Effector CD4-positive, alpha-beta T cell (primary cell): ENCODE results near the gene ODF2.
"Not testable (repeated sequence)": the region's sequence is repeated elsewhere in the genome, so short reads cannot be mapped to it uniquely, and the experiment has no call there.

ENCODE experiments used
- DNase-seq: peaks from one replicate; pipeline ENCODE4 v3.0.0-alpha.2; 2020
- total RNA-seq: gene quantifications from one replicate; lab custom pipeline; 2026; lab: John Stamatoyannopoulos, UW

The ODF2 gene
- total RNA-seq, result 55.0 reads per million, percentile 70 among the genes with 10 or more reads in this experiment

- DNase-seq, result peak; percentile 99
These were observed at the start of gene ODF2 for GRCh38 chr9:128455849-128456612. ODF2 (plus strand) TSS chr9:128456006; CDS start chr9:128456092, 86 bp downstream.

- no peak for DNase-seq
These were observed 48.9 kb upstream of the ODF2 start for GRCh38 chr9:128406848-128407391.

GRCh38 chr9:128408963-128409431 lies 46.8 kb upstream of the ODF2 start:
- DNase-seq, result no peak

- DNase-seq, result no peak
These were observed 46.4 kb upstream of the ODF2 start for GRCh38 chr9:128409450-128409849.

GRCh38 chr9:128409978-128410377 lies 45.8 kb upstream of the ODF2 start:
- no peak for DNase-seq

- no peak for DNase-seq
These were observed 44.3 kb upstream of the ODF2 start for GRCh38 chr9:128411364-128412119.

GRCh38 chr9:128412120-128412790 lies 43.6 kb upstream of the ODF2 start:
- peak; percentile 30 for DNase-seq

- not testable (repeated sequence) for DNase-seq
These were observed 42.1 kb upstream of the ODF2 start for GRCh38 chr9:128413728-128414127.

- no peak for DNase-seq
These were observed 41.3 kb upstream of the ODF2 start for GRCh38 chr9:128414461-128414860.

- no peak for DNase-seq
These were observed 40.5 kb upstream of the ODF2 start for GRCh38 chr9:128415281-128415680.

- DNase-seq, result no peak
These were observed 39.8 kb upstream of the ODF2 start for GRCh38 chr9:128416014-128416413.

GRCh38 chr9:128416432-128417019 lies 39.3 kb upstream of the ODF2 start:
- no peak for DNase-seq

- no peak for DNase-seq
These were observed 36.5 kb upstream of the ODF2 start for GRCh38 chr9:128419061-128419925.

GRCh38 chr9:128420060-128420650 lies 35.7 kb upstream of the ODF2 start:
- peak; percentile 51 for DNase-seq

GRCh38 chr9:128420651-128421481 lies 34.9 kb upstream of the ODF2 start, which contains the start of gene CERCAM:
CERCAM (plus strand) TSS chr9:128420857; CDS start chr9:128420878, 21 bp downstream.
- peak; percentile 26 for DNase-seq

GRCh38 chr9:128421482-128421996 lies 34.3 kb upstream of the ODF2 start:
- DNase-seq, result no peak

- DNase-seq, result not testable (repeated sequence)
These were observed 33.6 kb upstream of the ODF2 start for GRCh38 chr9:128422022-128422782.

GRCh38 chr9:128422783-128423150 lies 33.0 kb upstream of the ODF2 start:
- DNase-seq, result no peak

- DNase-seq, result not testable (repeated sequence)
These were observed 32.5 kb upstream of the ODF2 start for GRCh38 chr9:128423356-128423755.
